ENCODE data around the gene C1orf21.
A peak's percentile ranks its signal among the peaks of the same experiment; 100 is the strongest.

The C1orf21 gene

GRCh38 chr1:184658055-184658454, 271.2 kb downstream of the C1orf21 start:
- Histone ChIP-seq H3K4me3 (ENCODE audit: low read depth, low read length) (no peak overlapping the region), H3K27ac (ENCODE audit: low read depth, low read length) (no peak overlapping the region), H3K4me1 (ENCODE audit: control insufficient read depth, insufficient read depth, low read length) (peaks cover 3% of the 10 kb centered on the region; the same call in 1 of the 2 replicates), H3K9me3 (ENCODE audit: control insufficient read depth, insufficient read depth, low read depth, low read length) (no peaks in the 10 kb centered on the region), H3K36me3 (ENCODE audit: control insufficient read depth, insufficient read depth, low read length) (no peaks in the 10 kb centered on the region), H3K9ac (ENCODE audit: low read length) (no peak overlapping the region), H3K27me3 (ENCODE audit: control insufficient read depth, insufficient read depth, low read length) (no peaks in the 10 kb centered on the region)

GRCh38 chr1:184660462-184661191, 273.8 kb downstream of the C1orf21 start:
- peaks cover 16% of the 10 kb centered on the region; the same call in 1 of the 2 replicates for H3K4me1 ChIP-seq (ENCODE audit: control insufficient read depth, insufficient read depth, low read length)
- peaks cover 10% of the 10 kb centered on the region for H3K27me3 ChIP-seq (ENCODE audit: control insufficient read depth, insufficient read depth, low read length)
- no peaks in the 10 kb centered on the region for H3K9me3 ChIP-seq (ENCODE audit: control insufficient read depth, insufficient read depth, low read depth, low read length)
- no peak overlapping the region for H3K4me3 ChIP-seq (ENCODE audit: low read depth, low read length)
- no peak overlapping the region for H3K9ac ChIP-seq (ENCODE audit: low read length)
- no peaks in the 10 kb centered on the region for H3K36me3 ChIP-seq (ENCODE audit: control insufficient read depth, insufficient read depth, low read length)
- H3K27ac ChIP-seq (ENCODE audit: low read depth, low read length), result no peak overlapping the region

GRCh38 chr1:184661801-184662200, 275.0 kb downstream of the C1orf21 start:
- Histone ChIP-seq H3K9ac (ENCODE audit: low read length) (no peak overlapping the region), H3K4me1 (ENCODE audit: control insufficient read depth, insufficient read depth, low read length) (peaks cover 20% of the 10 kb centered on the region; the same call in 1 of the 2 replicates), H3K9me3 (ENCODE audit: control insufficient read depth, insufficient read depth, low read depth, low read length) (no peaks in the 10 kb centered on the region), H3K4me3 (ENCODE audit: low read depth, low read length) (no peak overlapping the region), H3K36me3 (ENCODE audit: control insufficient read depth, insufficient read depth, low read length) (no peaks in the 10 kb centered on the region), H3K27me3 (ENCODE audit: control insufficient read depth, insufficient read depth, low read length) (peaks cover 10% of the 10 kb centered on the region), H3K27ac (ENCODE audit: low read depth, low read length) (no peak overlapping the region)

- Histone ChIP-seq H3K27ac (ENCODE audit: low read depth, low read length) (no peak overlapping the region), H3K9ac (ENCODE audit: low read length) (peak overlapping the region; percentile 49), H3K9me3 (ENCODE audit: control insufficient read depth, insufficient read depth, low read depth, low read length) (no peaks in the 10 kb centered on the region), H3K36me3 (ENCODE audit: control insufficient read depth, insufficient read depth, low read length) (no peaks in the 10 kb centered on the region), H3K4me1 (ENCODE audit: control insufficient read depth, insufficient read depth, low read length) (peaks cover 29% of the 10 kb centered on the region; the same call in 1 of the 2 replicates), H3K27me3 (ENCODE audit: control insufficient read depth, insufficient read depth, low read length) (peaks cover 10% of the 10 kb centered on the region), H3K4me3 (ENCODE audit: low read depth, low read length) (peak overlapping the region; percentile 56)
Observed at GRCh38 chr1:184664042-184664660, 277.3 kb downstream of the C1orf21 start.

- Histone ChIP-seq H3K9me3 (ENCODE audit: control insufficient read depth, insufficient read depth, low read depth, low read length) (no peaks in the 10 kb centered on the region), H3K36me3 (ENCODE audit: control insufficient read depth, insufficient read depth, low read length) (no peaks in the 10 kb centered on the region), H3K27ac (ENCODE audit: low read depth, low read length) (no peak overlapping the region), H3K4me1 (ENCODE audit: control insufficient read depth, insufficient read depth, low read length) (peaks cover 34% of the 10 kb centered on the region), H3K4me3 (ENCODE audit: low read depth, low read length) (peak overlapping the region; percentile 56), H3K9ac (ENCODE audit: low read length) (no peak overlapping the region), H3K27me3 (ENCODE audit: control insufficient read depth, insufficient read depth, low read length) (peaks cover 10% of the 10 kb centered on the region)
Observed at GRCh38 chr1:184664661-184665060, 277.8 kb downstream of the C1orf21 start.

DNA sequence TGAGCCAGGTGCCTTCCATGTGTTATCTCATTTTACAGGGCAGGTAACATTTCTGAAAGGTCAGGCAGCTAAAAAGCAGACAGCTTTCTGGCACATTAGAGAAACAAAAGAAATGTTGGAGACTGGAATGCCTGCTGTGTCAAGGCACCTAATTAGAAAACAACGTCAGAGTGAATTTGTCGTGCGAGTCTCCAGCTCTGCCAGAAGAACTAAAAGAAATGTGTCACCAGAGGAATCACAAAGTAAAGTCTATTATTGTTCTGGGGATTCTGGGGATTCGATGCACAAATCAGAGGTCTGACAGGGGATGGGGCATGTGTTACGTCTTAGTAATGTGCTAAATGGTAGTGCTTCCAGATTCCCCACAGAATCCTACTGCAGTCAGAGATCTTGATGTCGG, 278.5 kb downstream of the C1orf21 start:
- Histone ChIP-seq H3K9ac (ENCODE audit: low read length) (no peak overlapping the region), H3K4me3 (ENCODE audit: low read depth, low read length) (no peak overlapping the region), H3K27me3 (ENCODE audit: control insufficient read depth, insufficient read depth, low read length) (peaks cover 10% of the 10 kb centered on the region), H3K9me3 (ENCODE audit: control insufficient read depth, insufficient read depth, low read depth, low read length) (no peaks in the 10 kb centered on the region), H3K27ac (ENCODE audit: low read depth, low read length) (no peak overlapping the region), H3K36me3 (ENCODE audit: control insufficient read depth, insufficient read depth, low read length) (no peaks in the 10 kb centered on the region), H3K4me1 (ENCODE audit: control insufficient read depth, insufficient read depth, low read length) (peaks cover 40% of the 10 kb centered on the region)

DNA sequence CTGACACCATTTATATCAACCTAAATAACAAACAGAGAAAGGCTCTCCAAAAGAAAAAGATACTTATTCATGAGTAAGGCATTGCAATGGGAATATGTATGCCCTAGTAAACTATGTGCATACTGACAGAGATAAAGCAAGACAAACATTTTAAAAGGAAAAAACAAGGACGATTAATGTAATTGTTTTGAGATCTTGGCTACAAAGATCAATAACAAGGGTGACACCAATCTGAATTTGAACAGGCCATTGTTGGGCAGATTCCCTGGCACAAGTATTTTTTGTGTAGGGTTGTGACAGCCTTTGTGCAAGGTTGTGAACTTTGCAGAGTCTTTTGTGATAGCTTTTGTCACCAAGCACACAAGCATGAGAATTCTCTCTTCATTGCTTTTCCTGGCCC, 282.6 kb downstream of the C1orf21 start:
- peak overlapping the region; percentile 69 for H3K9ac ChIP-seq (ENCODE audit: low read length)

GRCh38 chr1:184672013-184672726, 285.3 kb downstream of the C1orf21 start:
- Histone ChIP-seq H3K4me3 (ENCODE audit: low read depth, low read length) (no peak overlapping the region), H3K27ac (ENCODE audit: low read depth, low read length) (0 out of 2 replicates have a peak overlapping the region, but pooled peaks have one; percentile 38), H3K9me3 (ENCODE audit: control insufficient read depth, insufficient read depth, low read depth, low read length) (no peaks in the 10 kb centered on the region), H3K36me3 (ENCODE audit: control insufficient read depth, insufficient read depth, low read length) (no peaks in the 10 kb centered on the region), H3K9ac (ENCODE audit: low read length) (peak overlapping the region; percentile 49), H3K27me3 (ENCODE audit: control insufficient read depth, insufficient read depth, low read length) (no peaks in the 10 kb centered on the region), H3K4me1 (ENCODE audit: control insufficient read depth, insufficient read depth, low read length) (peaks cover 53% of the 10 kb centered on the region)

More for the DNA sequence above, 282.6 kb downstream of the C1orf21 start:
- H3K36me3 ChIP-seq (ENCODE audit: control insufficient read depth, insufficient read depth, low read length), result no peaks in the 10 kb centered on the region
- peak overlapping the region; percentile 34 for H3K4me3 ChIP-seq (ENCODE audit: low read depth, low read length)
- peak overlapping the region; percentile 60; the same call in 1 of the 2 replicates for H3K27ac ChIP-seq (ENCODE audit: low read depth, low read length)
- H3K4me1 ChIP-seq (ENCODE audit: control insufficient read depth, insufficient read depth, low read length), result peaks cover 68% of the 10 kb centered on the region
- H3K9me3 ChIP-seq (ENCODE audit: control insufficient read depth, insufficient read depth, low read depth, low read length), result no peaks in the 10 kb centered on the region
- peaks cover 6% of the 10 kb centered on the region for H3K27me3 ChIP-seq (ENCODE audit: control insufficient read depth, insufficient read depth, low read length)

- Histone ChIP-seq H3K4me3 (ENCODE audit: low read depth, low read length) (no peak overlapping the region), H3K36me3 (ENCODE audit: control insufficient read depth, insufficient read depth, low read length) (no peaks in the 10 kb centered on the region), H3K9me3 (ENCODE audit: control insufficient read depth, insufficient read depth, low read depth, low read length) (no peaks in the 10 kb centered on the region), H3K4me1 (ENCODE audit: control insufficient read depth, insufficient read depth, low read length) (peaks cover 49% of the 10 kb centered on the region), H3K27ac (ENCODE audit: low read depth, low read length) (no peak overlapping the region), H3K27me3 (ENCODE audit: control insufficient read depth, insufficient read depth, low read length) (no peaks in the 10 kb centered on the region), H3K9ac (ENCODE audit: low read length) (no peak overlapping the region)
Observed at GRCh38 chr1:184673305-184673704, 286.5 kb downstream of the C1orf21 start.

DNA sequence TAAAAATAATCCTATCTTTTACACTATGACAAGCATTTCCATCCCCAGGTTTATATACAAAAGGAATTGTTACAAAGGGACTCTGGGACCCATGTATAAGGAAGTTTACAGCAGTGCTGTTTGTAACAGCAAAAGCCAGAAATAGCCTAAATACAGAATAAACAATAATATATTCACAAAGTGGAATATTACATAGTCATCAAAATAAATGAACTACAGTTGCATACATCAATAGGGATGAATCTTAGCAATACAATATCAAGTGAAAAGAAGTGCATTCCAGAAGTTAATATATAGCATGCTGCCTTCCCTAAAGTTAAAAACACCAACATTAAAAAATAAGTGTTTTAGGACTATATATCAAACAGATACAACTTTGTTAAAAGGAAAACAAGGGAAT, 290.5 kb downstream of the C1orf21 start:
- Histone ChIP-seq H3K4me1 (ENCODE audit: control insufficient read depth, insufficient read depth, low read length) (peaks cover 15% of the 10 kb centered on the region), H3K27ac (ENCODE audit: low read depth, low read length) (no peak overlapping the region), H3K36me3 (ENCODE audit: control insufficient read depth, insufficient read depth, low read length) (no peaks in the 10 kb centered on the region), H3K9ac (ENCODE audit: low read length) (no peak overlapping the region), H3K27me3 (ENCODE audit: control insufficient read depth, insufficient read depth, low read length) (no peaks in the 10 kb centered on the region), H3K9me3 (ENCODE audit: control insufficient read depth, insufficient read depth, low read depth, low read length) (peaks cover 10% of the 10 kb centered on the region), H3K4me3 (ENCODE audit: low read depth, low read length) (no peak overlapping the region)
